Esophagus squamous epithelium (tissue), 5 donors: ENCODE data around the gene MOGAT3. TPM values are rescaled to one million over a fixed set of nuclear protein-coding genes. Genes with fewer than 3 reads are reported as not detected.

ENCODE experiments used
- DNase-seq: peaks from one replicate; lab custom pipeline; 2025; lab: John Stamatoyannopoulos, UW
- H3K27ac ChIP-seq, 4 donors: fragments of 200-600 bp; sonication (generic); one replicate each; pipeline ENCODE4 v1.5.1; 2016 to 2019; ENCODE audit warnings: mild to moderate bottlenecking in 1 of 4
- H3K27me3 ChIP-seq, 4 donors: fragments of 200-600 bp; sonication (generic); 1 replicate in 3 of 4; 2 replicates in 1 of 4; pipeline versions ENCODE4 v1.5.1 to v1.6.0; 2017 to 2021; ENCODE audit warnings: antibody characterized with exemption in 1 of 4
- H3K36me3 ChIP-seq, 3 donors: fragments of 200-600 bp; sonication (generic); one replicate each; pipeline ENCODE4 v1.5.1; 2016 to 2019
- H3K4me1 ChIP-seq, 3 donors: fragments of 200-600 bp; sonication (generic); one replicate each; pipeline ENCODE4 v1.5.1; 2017 to 2019
- H3K4me3 ChIP-seq, 4 donors: fragments of 200-600 bp; sonication (generic); 1 replicate in 3 of 4; 2 replicates in 1 of 4; pipeline ENCODE4 v1.5.1; 2016 to 2019; ENCODE audit warnings: mild to moderate bottlenecking in 2 of 4, moderate library complexity in 1 of 4
- H3K9me3 ChIP-seq, 3 donors: fragments of 200-600 bp; sonication (generic); one replicate each; pipeline ENCODE4 v1.5.1; 2016 to 2019
- POLR2A ChIP-seq, 4 donors: fragments of 450-650 bp; IDR thresholded peaks; one replicate each; pipeline ENCODE4 v1.6.1; 2017; ENCODE audit warnings: antibody characterized with exemption in 4 of 4, mild to moderate bottlenecking in 4 of 4, moderate library complexity in 3 of 4
- WGBS, 2 donors: methylation state at CpG; one replicate each; pipeline ENCODE4 v1.1.5; 2018; 5-methylcytosine and 5-hydroxymethylcytosine counted together
- intact Hi-C: fragments of 100-400 bp; cut with DNase I; formaldehyde crosslinking; loops from one replicate; pipeline ENCODE4 v1.15.0; 2022
- total RNA-seq, 4 donors: library from RNA; depleted of rRNA; stranded (reverse); fragments of >200 nt; gene quantifications; one replicate each; pipeline ENCODE4 v1.1.0, GENCODE V29; 2016
- TF ChIP-seq, protein P1 (sequence below), 6 experiments: fragments of 450-650 bp in 4 of 6; fragments of 200-600 bp in 2 of 6; sonication (generic) in 2 of 6; IDR thresholded peaks; one replicate each; pipeline ENCODE4 v1.5.1; 2016 to 2019; ENCODE audit warnings: antibody characterized with exemption in 6 of 6, mild to moderate bottlenecking in 4 of 6, moderate library complexity in 4 of 6
- donor health status: DM: yes; HTN: yes; CAD: no.

MOGAT3 gene
- total RNA-seq, 4 donors from 2014 or later, result not detected

- intact Hi-C loops, result no loop called here
- 1% methylated on average over 18 to 30 of the region's 57 CpGs for WGBS, 2 donors
- no peaks in the 10 kb centered on the region for H3K27me3 ChIP-seq
- DNase-seq, result peak; percentile 88
- H3K36me3 ChIP-seq, result peaks cover 0 to 51% (median under 1%) of the 10 kb centered on the region in 3 donors
- no peaks in the 10 kb centered on the region for H3K9me3 ChIP-seq
- H3K27ac ChIP-seq, result peak within 1 kb of the TSS; percentile 77 to 95 (median 90)
- peak in 3 of 4 donors; percentile 12 to 26 (median 18) for TF ChIP-seq POLR2A (IDR thresholded peaks at IDR 0.05)
- TF ChIP-seq, protein P1, sequence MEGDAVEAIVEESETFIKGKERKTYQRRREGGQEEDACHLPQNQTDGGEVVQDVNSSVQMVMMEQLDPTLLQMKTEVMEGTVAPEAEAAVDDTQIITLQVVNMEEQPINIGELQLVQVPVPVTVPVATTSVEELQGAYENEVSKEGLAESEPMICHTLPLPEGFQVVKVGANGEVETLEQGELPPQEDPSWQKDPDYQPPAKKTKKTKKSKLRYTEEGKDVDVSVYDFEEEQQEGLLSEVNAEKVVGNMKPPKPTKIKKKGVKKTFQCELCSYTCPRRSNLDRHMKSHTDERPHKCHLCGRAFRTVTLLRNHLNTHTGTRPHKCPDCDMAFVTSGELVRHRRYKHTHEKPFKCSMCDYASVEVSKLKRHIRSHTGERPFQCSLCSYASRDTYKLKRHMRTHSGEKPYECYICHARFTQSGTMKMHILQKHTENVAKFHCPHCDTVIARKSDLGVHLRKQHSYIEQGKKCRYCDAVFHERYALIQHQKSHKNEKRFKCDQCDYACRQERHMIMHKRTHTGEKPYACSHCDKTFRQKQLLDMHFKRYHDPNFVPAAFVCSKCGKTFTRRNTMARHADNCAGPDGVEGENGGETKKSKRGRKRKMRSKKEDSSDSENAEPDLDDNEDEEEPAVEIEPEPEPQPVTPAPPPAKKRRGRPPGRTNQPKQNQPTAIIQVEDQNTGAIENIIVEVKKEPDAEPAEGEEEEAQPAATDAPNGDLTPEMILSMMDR (IDR thresholded peaks at IDR 0.05), result peak in 1 of 6 experiments; percentile 36
- H3K4me3 ChIP-seq, result peak within 1 kb of the TSS; percentile 57 to 90 (median 78)
- H3K4me1 ChIP-seq, result peaks cover 21 to 58% (median 22%) of the 10 kb centered on the region in 3 donors
These were observed 16.8 kb upstream of the MOGAT3 start, which contains the start of the genes PLOD3 and ZNHIT1 for GRCh38 chr7:101217388-101218235. TSS of gene PLOD3 (minus strand) at chr7:101217581. CDS start at chr7:101217274, 307 bp downstream. TSS of gene ZNHIT1 (plus strand) at chr7:101218165. CDS start at chr7:101218196, 31 bp downstream.

DNA sequence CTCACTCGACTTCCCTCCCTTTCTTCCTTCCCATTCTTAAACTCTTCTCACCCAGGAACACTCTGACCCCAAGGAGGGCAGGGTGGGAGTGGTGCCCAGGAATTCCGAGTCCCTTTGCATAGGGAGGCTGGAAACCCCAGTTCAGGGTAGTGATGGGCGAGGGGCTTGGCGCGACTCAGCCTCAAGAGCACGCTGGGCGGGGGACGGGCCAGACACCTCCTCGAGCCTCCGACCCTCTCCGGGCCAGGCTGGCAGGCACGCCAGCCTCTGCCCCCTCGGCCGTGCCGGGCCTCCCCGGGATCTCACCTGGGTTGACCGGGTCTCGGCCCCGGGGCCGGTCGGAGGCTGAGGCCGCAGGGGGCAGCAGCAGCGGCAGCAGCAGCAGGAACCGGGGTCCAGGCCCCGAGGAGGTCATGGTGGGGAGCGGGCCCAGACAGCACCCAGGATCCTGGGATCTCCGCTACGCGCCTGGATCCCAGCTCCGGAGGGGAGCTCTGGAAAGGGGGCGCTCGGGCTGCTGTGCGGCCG is 16.1 kb upstream of the MOGAT3 start:
- peaks cover 21 to 56% (median 22%) of the 10 kb centered on the region in 3 donors for H3K4me1 ChIP-seq

DNA sequence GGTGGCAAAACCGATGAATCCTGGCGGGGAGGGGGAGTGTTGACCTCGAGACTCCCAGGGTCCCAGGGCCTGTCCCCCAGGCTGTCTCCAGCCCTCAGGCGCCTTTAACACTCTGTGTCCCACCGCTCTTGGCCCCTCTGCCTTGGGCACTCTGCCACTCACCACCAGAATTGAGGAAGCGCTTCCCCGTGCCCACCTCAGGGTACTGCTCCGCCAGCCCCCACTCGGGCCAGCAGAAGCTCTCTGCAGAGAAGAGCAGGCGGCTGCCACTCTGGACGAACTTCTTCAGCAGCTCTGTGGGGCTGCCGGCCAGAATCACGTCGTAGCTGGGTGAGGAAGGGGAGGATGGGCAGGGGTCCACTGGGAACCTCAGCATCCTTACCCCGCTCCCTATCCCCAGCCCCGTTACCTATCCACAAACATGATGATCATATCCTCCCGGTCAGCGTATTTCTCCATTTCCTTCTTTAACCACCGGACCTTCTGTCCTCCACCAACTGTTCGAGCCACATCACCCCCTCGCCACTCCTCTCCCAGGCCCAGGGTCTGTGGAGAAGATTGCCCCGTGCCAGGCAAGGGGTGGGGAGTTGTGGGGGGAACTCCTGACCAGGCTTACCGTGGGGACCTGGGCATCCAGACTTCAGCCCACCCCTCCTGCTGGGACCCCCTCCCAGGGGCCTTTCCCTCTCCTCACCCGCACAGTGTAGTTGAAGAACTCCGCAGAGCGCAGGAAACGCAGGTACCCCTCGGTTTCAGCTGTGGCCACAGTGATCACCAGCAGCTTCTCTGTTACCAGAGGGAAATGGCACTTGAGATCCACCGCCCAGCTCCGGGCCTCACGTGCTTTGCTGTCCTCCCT is 15.4 kb upstream of the MOGAT3 start:
- no peak for DNase-seq
- WGBS, 2 donors, result 64 to 72% methylated on average over 21 of the region's 31 CpGs
- peaks cover 21 to 49% (median 22%) of the 10 kb centered on the region in 3 donors for H3K4me1 ChIP-seq
- H3K27me3 ChIP-seq, result no peaks in the 10 kb centered on the region
- peak overlapping the region; percentile 77 to 95 (median 90) for H3K27ac ChIP-seq
- peaks cover 0 to 51% (median 0%) of the 10 kb centered on the region in 3 donors for H3K36me3 ChIP-seq
- no peak for TF ChIP-seq POLR2A (IDR thresholded peaks at IDR 0.05)
- TF ChIP-seq, protein P1 (IDR thresholded peaks at IDR 0.05), result no peak
- H3K9me3 ChIP-seq, result no peaks in the 10 kb centered on the region
- intact Hi-C loops, result no loop called here
- H3K4me3 ChIP-seq, result peak overlapping the region; percentile 57 to 90 (median 78)

More for the DNA sequence above, 16.1 kb upstream of the MOGAT3 start:
- no peaks in the 10 kb centered on the region for H3K9me3 ChIP-seq
- no peak for TF ChIP-seq POLR2A (IDR thresholded peaks at IDR 0.05)
- TF ChIP-seq, protein P1 (IDR thresholded peaks at IDR 0.05), result no peak
- H3K27ac ChIP-seq, result peak overlapping the region; percentile 77 to 95 (median 90)
- 0% methylated on average over 4 to 9 of the region's 34 CpGs for WGBS, 2 donors
- intact Hi-C loops, result no loop called here
- H3K27me3 ChIP-seq, result no peaks in the 10 kb centered on the region
- no peak for DNase-seq
- peaks cover 0 to 51% (median 0%) of the 10 kb centered on the region in 3 donors for H3K36me3 ChIP-seq
- H3K4me3 ChIP-seq, result peak overlapping the region; percentile 57 to 90 (median 78)

GRCh38 chr7:101212014-101212413 is 11.2 kb upstream of the MOGAT3 start:
- Histone ChIP-seq H3K36me3 (peaks cover 0 to 85% (median 9%) of the 10 kb centered on the region in 3 donors), H3K4me1 (peaks cover 8 to 19% (median 11%) of the 10 kb centered on the region in 3 donors)

More at GRCh38 chr7:101212014-101212413, 11.2 kb upstream of the MOGAT3 start:
- Histone ChIP-seq H3K4me3 (no peak overlapping the region), H3K27me3 (no peaks in the 10 kb centered on the region), H3K9me3 (no peaks in the 10 kb centered on the region), H3K27ac (no peak overlapping the region)
- intact Hi-C loops, result no loop called here
- WGBS, 2 donors, result 97% methylated on average over 6 of the region's 8 CpGs; no CpG with 5 or more reads in 1 of the 2 donors
- TF ChIP-seq, protein P1 (IDR thresholded peaks at IDR 0.05), result no peak
- no peak for TF ChIP-seq POLR2A (IDR thresholded peaks at IDR 0.05)
- DNase-seq, result no peak
